Sigmoid colon (tissue), 7 donors: ENCODE results near the gene FXN. TPM values are rescaled to one million over a fixed set of nuclear protein-coding genes. Genes with fewer than 3 reads are reported as not detected.
A peak's percentile ranks its signal among the peaks of the same experiment; 100 is the strongest.
"Not testable (repeated sequence)": the region's sequence is repeated elsewhere in the genome, so short reads cannot be mapped to it uniquely, and the experiment has no call there.

Experiments used
- DNase-seq: peaks from one replicate; pipeline ENCODE4 v3.0.0-alpha.2; 2019
- H3K27ac ChIP-seq, 4 donors: fragments of 200-600 bp; sonication (generic); one replicate each; pipeline ENCODE4 v1.5.1; 2016 to 2019; ENCODE audit warnings: mild to moderate bottlenecking in 1 of 4
- H3K27me3 ChIP-seq, 3 donors: fragments of 200-600 bp; sonication (generic); one replicate each; pipeline ENCODE4 v1.5.1; 2019; ENCODE audit warnings: mild to moderate bottlenecking in 1 of 3
- H3K36me3 ChIP-seq, 4 donors: fragments of 200-600 bp; sonication (generic); one replicate each; pipeline ENCODE4 v1.5.1; 2016 to 2019
- H3K4me1 ChIP-seq, 4 donors: fragments of 200-600 bp; sonication (generic); one replicate each; pipeline ENCODE4 v1.5.1; 2017 to 2019
- H3K4me3 ChIP-seq, 4 donors: fragments of 200-600 bp; sonication (generic); one replicate each; pipeline ENCODE4 v1.5.1; 2017 to 2019; ENCODE audit warnings: mild to moderate bottlenecking in 2 of 4, moderate library complexity in 1 of 4
- H3K9me3 ChIP-seq, 4 donors: fragments of 200-600 bp in 3 of 4; sonication (generic) in 3 of 4; one replicate each; pipeline versions ENCODE4 v1.5.1 to v1.6.1; 2013 to 2019
- CTCF ChIP-seq, 4 experiments: fragments of 450-650 bp in 3 of 4; fragments of 200-600 bp in 1 of 4; IDR thresholded peaks; one replicate each; pipeline ENCODE4 v1.5.1; 2016 to 2019; ENCODE audit warnings: antibody characterized with exemption in 4 of 4, mild to moderate bottlenecking in 3 of 4, moderate library complexity in 2 of 4
- EP300 ChIP-seq, 4 donors: sonication (generic); formaldehyde crosslinking; IDR thresholded peaks; one replicate each; pipeline ENCODE4 v1.6.1; 2017; ENCODE audit warnings: antibody characterized with exemption in 4 of 4
- POLR2A ChIP-seq, 2 donors: fragments of 450-650 bp; IDR thresholded peaks; one replicate each; pipeline ENCODE4 v1.6.1; 2016; ENCODE audit warnings: antibody characterized with exemption in 2 of 2, mild to moderate bottlenecking in 2 of 2, moderate library complexity in 2 of 2
- POLR2AphosphoS5 ChIP-seq, 4 donors: sonication (generic); formaldehyde crosslinking; IDR thresholded peaks; one replicate each; pipeline ENCODE4 v1.6.1; 2017; ENCODE audit warnings: antibody characterized with exemption in 4 of 4
- WGBS, 2 donors: extraction: QIAGEN DNeasy Blood & Tissue Kit; methylation state at CpG; one replicate each; pipeline ENCODE4 v1.1.7; 2013; 5-methylcytosine and 5-hydroxymethylcytosine counted together
- intact Hi-C: fragments of 100-400 bp; cut with DNase I; formaldehyde crosslinking; loops from one replicate; pipeline ENCODE4 v1.15.1; 2023
- polyA plus RNA-seq, 3 donors: library from polyadenylated mRNA; stranded (reverse); fragments of 200-250 nt; gene quantifications; one replicate each; pipeline ENCODE4 v1.2.3, GENCODE V29; 2013
- total RNA-seq, 4 donors: library from RNA; depleted of rRNA; stranded (reverse); fragments of >200 nt; gene quantifications; one replicate each; pipeline ENCODE4 v1.1.0, GENCODE V29; 2016
- donor health status: healthy with polysubstance abuse.
- donor health status: Bipolar disorder and iron deficiency.
- donor health status: healthy.

FXN gene
- total and polyA plus RNA-seq, 7 donors: 3.4 to 16.1 (median 8.7) TPM

- TF ChIP-seq POLR2A (IDR thresholded peaks at IDR 0.05) (no peak), POLR2AphosphoS5 (IDR thresholded peaks at IDR 0.05) (no peak), CTCF (IDR thresholded peaks at IDR 0.05) (no peak), EP300 (IDR thresholded peaks at IDR 0.05) (no peak)
- 61 to 74% methylated on average over 4 of the region's 4 CpGs for WGBS, 2 donors
- no peaks in the 10 kb centered on the region for H3K9me3 ChIP-seq
- H3K4me1 ChIP-seq: no peaks in the 10 kb centered on the region
- intact Hi-C loops: no loop called here
- H3K27me3 ChIP-seq: no peaks in the 10 kb centered on the region
- DNase-seq: no peak
- H3K27ac ChIP-seq: peak overlapping the region in 1 of 4 donors; percentile 29
- H3K4me3 ChIP-seq: no peak overlapping the region
- no peaks in the 10 kb centered on the region for H3K36me3 ChIP-seq
These were observed 54.7 kb downstream of the FXN start for GRCh38 chr9:69090140-69090750.

GRCh38 chr9:69090946-69091345 lies 55.4 kb downstream of the FXN start:
- Histone ChIP-seq H3K4me1 (no peaks in the 10 kb centered on the region), H3K9me3 (no peaks in the 10 kb centered on the region), H3K27ac (peak overlapping the region in 1 of 4 donors; percentile 29), H3K4me3 (no peak overlapping the region), H3K36me3 (no peaks in the 10 kb centered on the region), H3K27me3 (no peaks in the 10 kb centered on the region)
- TF ChIP-seq EP300 (IDR thresholded peaks at IDR 0.05): no peak
- DNase-seq: no peak
- WGBS, 2 donors: 77 to 91% methylated on average over 3 of the region's 3 CpGs
- intact Hi-C loops: no loop called here

GRCh38 chr9:69093471-69094103 lies 58.0 kb downstream of the FXN start:
- intact Hi-C loops: no loop called here
- no peak for DNase-seq
- 51 to 82% methylated on average over 7 of the region's 7 CpGs for WGBS, 2 donors
- no peaks in the 10 kb centered on the region for H3K36me3 ChIP-seq
- no peak overlapping the region for H3K4me3 ChIP-seq
- H3K4me1 ChIP-seq: no peaks in the 10 kb centered on the region
- no peak overlapping the region for H3K27ac ChIP-seq
- no peaks in the 10 kb centered on the region for H3K27me3 ChIP-seq
- TF ChIP-seq POLR2AphosphoS5 (IDR thresholded peaks at IDR 0.05) (no peak), CTCF (IDR thresholded peaks at IDR 0.05) (no peak), EP300 (IDR thresholded peaks at IDR 0.05) (no peak), POLR2A (IDR thresholded peaks at IDR 0.05) (no peak)
- H3K9me3 ChIP-seq: no peaks in the 10 kb centered on the region

- H3K36me3 ChIP-seq, H3K9me3 ChIP-seq, DNase-seq, H3K4me1 ChIP-seq, H3K4me3 ChIP-seq, H3K27ac ChIP-seq, H3K27me3 ChIP-seq, intact Hi-C loops: not testable (repeated sequence)
- WGBS, 2 donors: 95 to 97% methylated on average over 14 of the region's 14 CpGs
These were observed 59.0 kb downstream of the FXN start for GRCh38 chr9:69094361-69095135.

- no peak for TF ChIP-seq CTCF (IDR thresholded peaks at IDR 0.05)
- no peak for TF ChIP-seq POLR2A (IDR thresholded peaks at IDR 0.05)
- no peak for TF ChIP-seq POLR2AphosphoS5 (IDR thresholded peaks at IDR 0.05)
- TF ChIP-seq EP300 (IDR thresholded peaks at IDR 0.05): no peak
These were observed 61.5 kb downstream of the FXN start for GRCh38 chr9:69097064-69097463.

More at GRCh38 chr9:69097064-69097463, 61.5 kb downstream of the FXN start:
- H3K27ac ChIP-seq: peak overlapping the region in 1 of 4 donors; percentile 17
- H3K36me3 ChIP-seq: no peaks in the 10 kb centered on the region
- intact Hi-C loops: no loop called here
- 14 to 68% methylated on average over 4 of the region's 4 CpGs for WGBS, 2 donors
- H3K9me3 ChIP-seq: no peaks in the 10 kb centered on the region
- H3K4me1 ChIP-seq: no peaks in the 10 kb centered on the region
- no peak for DNase-seq
- H3K27me3 ChIP-seq: no peaks in the 10 kb centered on the region
- H3K4me3 ChIP-seq: no peak overlapping the region
